NCI-H510A (cell line): ENCODE data around the gene EDAR.

Experiments
- DNase-seq: peaks from one replicate; lab custom pipeline; 2025; lab: John Stamatoyannopoulos, UW

Gene EDAR

GRCh38 chr2:108908713-108909070, 80.3 kb downstream of the EDAR start:
- DNase-seq: no peak

GRCh38 chr2:108907822-108908712, 81.0 kb downstream of the EDAR start:
- no peak for DNase-seq

GRCh38 chr2:108906403-108907077, 82.5 kb downstream of the EDAR start:
- no peak for DNase-seq

- no peak for DNase-seq
Observed at GRCh38 chr2:108905906-108906305, 83.1 kb downstream of the EDAR start.

DNA sequence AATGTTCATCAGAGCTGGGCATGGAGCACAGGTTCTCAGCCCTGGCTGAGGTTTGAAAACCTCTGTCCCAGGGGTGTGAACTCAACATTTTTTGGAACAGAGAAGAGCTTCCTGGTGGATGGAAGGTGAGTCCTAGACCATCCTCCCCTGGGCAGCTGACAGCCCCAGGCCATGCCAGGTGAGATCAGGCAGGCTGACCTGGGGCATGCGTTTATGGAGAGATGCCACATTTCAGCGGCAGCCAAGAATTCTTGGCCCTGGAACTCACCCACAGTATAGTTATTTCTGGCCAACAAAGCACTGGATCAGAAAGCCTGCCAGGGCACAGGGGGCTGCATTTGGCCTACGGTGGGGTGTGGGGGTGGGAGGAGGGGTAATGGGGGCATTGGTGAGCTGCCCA, 83.8 kb downstream of the EDAR start:
- no peak for DNase-seq

DNA sequence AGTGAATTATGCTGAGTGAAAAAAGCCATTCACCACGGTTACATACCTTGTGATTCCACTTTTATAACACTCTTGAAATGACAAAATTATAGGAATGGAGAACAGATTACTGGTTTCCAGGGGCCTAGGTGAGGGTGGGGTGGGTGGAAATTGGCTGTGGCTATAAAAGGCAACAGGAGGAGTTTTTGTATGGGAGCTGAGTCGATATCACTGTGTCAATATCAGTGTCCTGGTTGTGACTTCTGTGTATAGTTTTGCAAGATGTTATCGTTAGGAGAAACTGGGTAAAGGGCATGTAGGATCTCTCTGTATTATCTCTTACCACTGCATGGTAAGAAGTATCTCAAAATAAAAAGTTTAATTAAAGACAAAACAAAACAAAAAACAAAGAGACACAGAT, 84.3 kb downstream of the EDAR start:
- DNase-seq: no peak

DNA sequence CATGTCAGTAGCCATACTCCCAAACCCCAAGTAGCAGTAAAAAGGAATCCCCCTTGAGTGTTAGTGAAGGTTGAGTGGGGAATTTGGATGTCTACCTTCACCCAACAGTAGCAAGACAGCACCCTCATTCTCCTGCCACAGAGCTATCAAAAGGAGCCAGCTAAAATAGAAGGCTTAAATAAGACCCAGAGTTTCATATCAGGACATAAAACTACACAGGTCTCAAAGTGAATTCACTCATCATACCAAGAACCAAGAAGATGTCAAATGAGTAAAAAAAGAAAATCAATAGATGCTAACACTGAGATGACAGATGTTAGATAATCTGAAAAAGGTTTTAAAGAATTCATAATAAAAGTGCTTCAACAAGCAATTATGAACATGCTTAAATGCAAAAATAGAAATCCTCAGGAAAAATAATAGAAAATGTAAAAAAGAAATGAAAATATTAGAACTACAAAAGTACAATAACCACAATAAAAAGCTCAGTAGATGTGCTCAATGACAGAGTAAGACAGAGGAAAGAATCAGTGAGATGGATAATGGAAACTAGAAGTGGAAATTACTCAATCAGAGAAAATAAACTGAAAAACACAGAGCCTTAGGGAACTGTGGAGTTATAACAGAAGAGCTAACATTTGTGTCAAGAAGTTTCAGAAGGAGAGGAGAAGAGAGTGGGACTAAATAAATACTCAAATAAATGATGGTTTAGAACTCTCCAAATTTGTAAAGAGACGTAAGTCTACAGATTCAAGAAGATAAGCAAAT, 90.5 kb downstream of the EDAR start:
- no peak for DNase-seq

- DNase-seq: no peak
Observed at GRCh38 chr2:108896741-108897140, 92.3 kb downstream of the EDAR start.

DNA sequence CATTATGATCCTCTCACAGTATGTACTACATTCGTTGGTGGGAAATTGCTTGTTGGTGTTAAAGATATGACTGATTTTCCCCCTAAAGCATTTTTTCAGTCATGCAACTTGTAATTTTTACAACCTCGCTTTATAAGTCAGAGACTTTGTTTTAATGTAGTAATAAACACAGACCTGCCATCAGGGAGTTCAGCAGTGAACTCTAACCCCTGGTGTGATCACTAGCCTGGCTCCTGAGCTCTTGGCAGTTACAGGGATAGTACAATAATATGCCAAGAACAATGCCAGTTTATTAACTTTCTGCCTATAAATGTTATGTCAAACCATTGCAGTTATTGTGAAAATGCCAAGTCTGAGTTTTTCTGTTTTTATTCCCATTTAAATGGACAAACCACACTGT, 93.8 kb downstream of the EDAR start:
- no peak for DNase-seq

GRCh38 chr2:108894766-108895165, 94.3 kb downstream of the EDAR start:
- DNase-seq: no peak

DNA sequence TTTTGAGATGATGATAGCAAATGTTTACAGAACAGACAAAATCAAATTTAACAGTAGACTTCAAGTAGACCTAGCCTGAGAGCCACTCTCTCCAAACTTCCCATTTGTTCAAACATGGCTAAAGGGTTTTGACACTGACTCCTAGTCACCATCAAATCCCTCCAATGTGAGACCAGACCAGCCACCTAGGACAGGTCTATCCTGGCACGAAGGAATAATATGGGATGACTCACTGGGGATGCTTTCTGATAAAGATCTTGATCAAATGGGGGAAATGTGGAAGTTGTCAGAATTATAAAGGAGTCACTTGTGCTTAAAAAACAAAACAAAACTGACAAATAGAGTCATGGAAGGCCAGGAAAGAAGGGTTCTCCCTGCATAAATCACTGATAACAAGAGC, 95.7 kb downstream of the EDAR start:
- no peak for DNase-seq

DNA sequence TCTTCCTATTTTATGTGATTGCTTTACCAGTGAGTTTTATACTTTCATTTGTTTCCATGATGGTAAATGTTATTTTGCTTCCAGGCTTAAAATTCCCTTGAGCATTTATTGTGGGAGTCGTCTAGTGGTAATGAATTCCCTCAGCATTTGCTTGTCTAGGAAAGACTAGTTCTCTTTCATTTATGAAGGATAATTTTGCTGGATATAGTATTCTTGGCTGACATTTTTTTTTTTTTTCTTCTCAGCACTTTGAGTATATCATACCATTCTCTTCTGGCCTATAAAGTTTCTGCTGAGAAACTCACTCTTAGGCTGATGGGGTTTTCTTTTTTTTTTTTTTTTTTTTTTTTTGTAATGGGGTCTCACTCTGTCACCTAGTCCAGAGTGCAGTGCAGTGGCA, 99.1 kb downstream of the EDAR start:
- no peak for DNase-seq

GRCh38 chr2:108884619-108885018, 104.4 kb downstream of the EDAR start:
- peak; percentile 68 for DNase-seq

- no peak for DNase-seq
Observed at GRCh38 chr2:108878276-108878675, 110.7 kb downstream of the EDAR start.

GRCh38 chr2:108877506-108877905, 111.5 kb downstream of the EDAR start:
- DNase-seq: no peak

DNA sequence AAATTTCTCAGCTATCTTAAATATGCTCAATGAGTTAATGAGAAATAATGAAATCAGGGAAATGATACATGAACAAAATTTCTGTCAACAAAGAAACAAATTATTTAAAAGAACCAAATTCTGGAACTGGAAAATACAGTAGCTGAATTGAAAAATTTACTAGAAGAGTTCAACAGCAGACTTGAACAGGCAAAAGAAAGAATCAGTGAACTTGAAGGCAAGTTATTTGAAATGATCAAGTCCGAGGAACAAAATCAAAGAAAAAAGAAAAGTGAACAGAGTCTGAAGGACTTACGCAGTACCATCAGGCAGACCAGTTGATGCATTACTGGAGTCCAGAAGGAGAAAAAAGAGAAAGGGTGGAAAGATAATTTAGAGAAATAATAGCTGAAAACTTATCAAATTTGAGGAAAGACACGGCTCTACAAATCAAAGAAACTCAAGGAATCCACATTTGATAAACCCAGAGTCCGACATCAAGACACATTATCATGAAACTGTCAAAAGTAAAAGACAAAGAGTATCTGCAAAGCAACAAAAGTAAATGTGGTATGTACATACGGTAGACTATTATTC, 118.9 kb downstream of the EDAR start:
- DNase-seq: no peak

DNA sequence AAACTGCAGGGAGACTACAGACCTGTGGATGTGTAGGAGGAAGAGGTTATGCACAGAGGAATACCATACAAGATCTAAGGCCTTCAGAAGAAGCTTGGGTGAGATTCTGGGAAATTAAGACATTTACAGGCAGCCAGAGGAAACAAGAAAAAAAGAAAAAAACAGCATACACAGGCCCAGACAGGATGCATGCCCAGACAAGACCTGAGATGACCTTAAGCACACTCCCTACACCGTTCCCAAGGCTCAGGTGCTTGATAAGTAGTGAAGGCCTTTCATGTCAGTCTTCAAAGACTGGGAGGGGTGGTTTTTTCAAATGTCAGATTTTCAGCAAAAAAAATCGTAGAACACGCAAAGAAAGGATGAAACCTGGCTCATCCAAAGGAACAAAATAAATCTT, 119.5 kb downstream of the EDAR start:
- DNase-seq: no peak

DNA sequence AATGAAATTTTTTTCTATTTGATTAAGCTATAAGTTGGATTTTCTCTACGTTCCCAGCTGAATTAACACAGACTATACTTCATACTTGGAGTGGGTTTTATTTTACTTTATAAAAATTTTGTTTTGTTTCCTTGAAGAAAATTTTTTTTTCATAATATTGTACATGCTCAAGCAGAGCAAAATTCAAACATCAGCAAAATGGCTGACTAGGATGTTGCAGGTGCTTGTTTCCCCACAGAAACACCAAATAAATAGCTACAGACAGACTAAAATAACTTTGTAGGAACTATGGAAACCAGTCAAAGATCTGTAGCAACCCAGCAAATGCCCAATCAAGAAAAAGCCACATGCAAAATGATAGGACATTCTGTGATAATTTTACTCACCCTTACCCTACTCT, 120.1 kb downstream of the EDAR start:
- DNase-seq: no peak

- no peak for DNase-seq
Observed at GRCh38 chr2:108866041-108866440, 123.0 kb downstream of the EDAR start.

GRCh38 chr2:108858894-108859293, 130.1 kb downstream of the EDAR start:
- DNase-seq: no peak

GRCh38 chr2:108855194-108855593, 133.8 kb downstream of the EDAR start:
- no peak for DNase-seq

DNA sequence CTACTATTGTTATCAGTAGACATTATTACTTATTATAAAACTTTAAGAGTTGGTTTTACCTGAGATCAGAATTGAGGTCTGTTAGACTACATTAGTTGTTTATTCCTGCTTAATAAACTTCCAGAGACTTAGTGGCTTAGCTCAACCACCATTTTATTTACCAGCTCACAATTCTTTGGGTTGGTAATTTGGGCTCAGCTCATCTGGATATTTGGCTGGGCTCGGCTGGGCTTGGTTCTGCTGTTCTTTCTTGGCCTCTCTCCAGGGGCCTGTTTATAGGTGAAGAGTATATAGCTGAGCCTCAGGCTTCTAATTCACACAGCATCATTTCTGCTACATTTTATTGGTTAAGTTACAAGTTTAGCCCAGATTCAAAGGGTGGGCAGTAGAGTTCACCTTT, 134.5 kb downstream of the EDAR start:
- no peak for DNase-seq

GRCh38 chr2:108853421-108853820, 135.6 kb downstream of the EDAR start:
- no peak for DNase-seq
